NCI-H2227 (cell line): ENCODE results near the gene HOMER3.

Source experiments
- DNase-seq: peaks from one replicate; lab custom pipeline; 2025; ENCODE audit not compliant: unreplicated experiment; lab: John Stamatoyannopoulos, UW

Gene HOMER3

DNA sequence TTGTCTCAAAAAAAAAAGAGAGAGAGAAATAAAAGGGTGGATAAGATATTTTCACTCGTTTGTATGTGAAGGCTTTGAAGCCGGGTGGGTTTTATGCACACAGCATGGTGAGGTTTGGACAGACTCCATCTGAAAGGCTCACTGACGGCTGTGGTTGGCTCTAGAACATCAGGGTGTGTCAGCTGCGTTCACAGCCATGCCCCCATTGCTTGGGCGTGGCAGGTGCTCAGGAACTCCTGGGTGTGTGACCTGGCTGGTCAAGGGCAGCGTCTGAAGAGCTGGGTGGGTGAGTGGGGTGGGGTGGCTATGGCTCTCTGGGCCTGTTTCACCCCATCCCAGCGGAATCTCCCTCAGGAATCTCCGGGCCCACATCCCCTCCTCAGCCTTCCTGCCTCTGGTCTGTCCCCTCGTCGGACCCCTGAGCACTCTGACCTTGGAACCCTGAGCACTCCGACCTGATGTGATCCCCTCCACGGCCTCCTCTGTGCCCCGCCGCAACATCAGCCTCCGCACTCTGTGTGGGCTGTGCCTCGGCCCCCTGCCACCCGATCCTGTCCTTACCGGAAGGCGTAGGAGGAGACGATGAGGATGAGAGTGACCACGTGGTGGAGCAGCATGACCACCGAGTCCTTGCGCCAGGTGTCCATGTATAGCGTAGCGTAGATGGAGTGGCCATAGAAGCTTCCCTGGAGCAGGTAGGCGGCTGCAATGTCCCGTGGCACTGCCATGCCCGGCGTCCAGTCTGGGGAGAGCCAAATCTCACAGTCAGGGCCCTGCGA lies 57.3 kb downstream of the HOMER3 start:
- no peak for DNase-seq

DNA sequence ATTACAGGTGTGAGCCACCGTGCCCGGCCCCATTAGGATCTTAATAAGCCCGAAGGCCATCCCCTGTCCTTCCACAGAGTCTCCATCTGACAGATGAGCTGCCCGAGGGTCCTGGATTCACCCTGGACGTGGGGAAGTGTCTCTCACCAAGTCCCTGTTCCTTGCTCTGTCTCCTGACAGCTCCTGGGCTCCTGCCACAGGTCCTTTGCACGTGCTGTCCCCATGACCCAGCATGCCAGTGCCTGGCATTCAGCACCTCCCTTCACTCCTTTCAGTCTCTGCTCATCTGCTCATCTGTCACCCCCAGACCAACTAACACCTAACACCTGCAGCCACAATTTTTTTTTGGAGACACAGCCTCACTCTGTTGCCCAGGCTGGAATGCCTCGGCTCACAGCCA lies 59.5 kb downstream of the HOMER3 start:
- DNase-seq = no peak

DNA sequence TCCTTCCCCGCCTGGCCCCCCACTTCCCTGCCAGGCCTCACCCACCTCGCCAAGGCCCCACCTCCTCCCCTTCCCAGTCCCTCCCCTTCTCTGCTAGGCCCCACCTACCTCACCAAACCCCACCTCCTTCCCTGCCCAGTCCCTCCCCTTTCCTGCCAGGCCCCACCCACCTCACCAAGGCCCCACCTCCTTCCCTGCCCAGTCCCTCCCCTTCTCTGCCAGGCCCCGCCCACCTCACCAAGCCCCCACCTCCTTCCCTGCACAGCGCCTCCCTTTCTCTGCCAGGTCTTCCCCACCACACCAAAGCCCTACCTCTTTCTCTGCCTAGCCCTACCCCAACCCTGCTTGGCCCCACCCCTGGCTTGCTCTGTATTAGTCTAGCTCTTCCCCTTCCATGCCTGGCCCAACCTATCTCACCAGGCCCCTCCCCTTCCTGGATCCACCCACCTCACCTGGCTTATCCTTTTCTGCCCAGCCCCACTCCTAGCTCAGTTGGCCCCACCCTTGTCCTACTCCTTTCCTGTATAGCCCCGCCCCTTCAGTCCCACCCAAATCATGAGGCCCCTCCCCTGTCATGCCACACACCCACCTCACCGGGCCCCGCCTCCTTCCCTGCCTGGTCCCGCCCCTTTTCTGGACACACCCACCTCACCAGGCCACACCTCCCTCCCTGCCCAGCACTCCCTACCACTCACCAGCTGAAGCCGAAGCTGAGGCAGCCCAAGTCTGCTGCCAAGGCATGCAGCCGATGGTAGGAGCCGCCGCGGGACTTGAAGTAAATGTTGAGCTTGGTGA lies 61.2 kb downstream of the HOMER3 start:
- DNase-seq = no peak
